ENCODE data around the gene ADAM21.

ADAM21 gene

DNA sequence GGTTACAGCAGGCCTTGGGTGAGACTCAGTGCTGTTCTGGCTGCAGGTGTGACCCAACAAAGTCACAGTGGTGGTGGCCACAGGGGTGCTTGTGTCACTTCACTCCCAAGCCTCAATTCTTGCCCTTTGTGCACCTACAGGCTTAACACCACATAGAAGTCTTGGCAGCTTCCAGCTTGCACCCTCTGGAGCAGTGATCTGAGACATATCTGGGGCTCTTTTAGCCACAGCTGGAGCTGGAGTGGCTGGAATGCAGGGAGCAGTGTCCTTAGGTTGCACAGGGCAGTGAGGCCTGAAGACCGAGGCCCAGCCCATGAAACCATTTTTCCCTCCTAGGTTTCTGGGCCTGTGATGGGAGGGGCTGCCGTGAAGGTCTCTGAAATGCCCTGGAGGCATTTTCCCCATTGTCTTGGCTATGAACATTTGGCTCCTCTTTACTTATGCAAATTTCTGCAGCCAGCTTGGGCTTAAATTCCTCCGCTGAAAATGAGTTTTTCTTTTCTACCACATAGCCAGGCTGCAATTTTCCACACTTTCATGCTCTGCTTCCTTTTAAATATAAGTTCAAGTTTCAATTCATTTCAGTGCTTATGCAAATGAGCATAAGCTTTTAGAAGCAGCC, 37.7 kb downstream of the ADAM21 start:
- no peak for DNase-seq

DNA sequence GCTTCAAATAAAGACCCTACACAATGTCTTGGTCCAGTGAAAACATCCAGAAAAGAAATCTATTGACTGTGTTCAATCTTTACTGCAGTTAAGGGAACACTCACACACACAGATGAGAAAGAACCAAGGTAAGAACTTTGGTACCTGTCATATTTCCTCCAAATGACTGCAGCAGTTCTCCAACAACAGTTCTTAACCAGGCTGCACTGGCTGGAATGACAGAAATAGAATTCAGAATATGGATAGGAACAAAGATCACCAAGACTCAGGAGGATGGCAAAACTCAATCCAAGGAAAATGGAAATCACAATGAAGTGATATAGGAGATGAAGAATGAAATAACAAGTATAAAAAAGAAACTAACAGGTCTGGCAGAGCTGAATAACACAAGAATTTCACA, 46.2 kb downstream of the ADAM21 start:
- DNase-seq: no peak

Data from hematopoietic multipotent progenitor cell treated with erythropoietin and hydrocortisone succinate and interleukin-3 and kit ligand, for 8 days (in vitro differentiated cells).